Measurements from ENCODE around the gene UVRAG.

The UVRAG gene

DNA sequence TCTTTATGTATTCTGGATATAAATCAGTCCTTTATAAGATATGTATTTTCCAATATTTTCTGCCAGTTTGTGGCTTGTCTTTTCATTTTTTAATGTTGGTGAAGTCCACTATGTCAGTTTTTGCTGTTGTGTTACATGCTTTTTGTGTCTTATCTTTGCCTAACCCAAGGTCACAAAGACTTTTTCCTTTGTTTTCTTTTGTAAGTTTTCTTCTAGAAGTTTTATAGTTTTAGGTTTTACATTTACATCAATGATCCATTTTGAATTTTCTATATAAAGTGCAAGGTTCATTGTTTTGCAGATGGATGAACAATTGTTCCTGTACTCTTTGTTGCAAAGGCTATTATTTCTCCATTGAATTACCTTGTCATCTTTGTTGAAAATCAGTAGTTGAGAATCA lies 69.3 kb downstream of the UVRAG start:
- no peak for DNase-seq

DNA sequence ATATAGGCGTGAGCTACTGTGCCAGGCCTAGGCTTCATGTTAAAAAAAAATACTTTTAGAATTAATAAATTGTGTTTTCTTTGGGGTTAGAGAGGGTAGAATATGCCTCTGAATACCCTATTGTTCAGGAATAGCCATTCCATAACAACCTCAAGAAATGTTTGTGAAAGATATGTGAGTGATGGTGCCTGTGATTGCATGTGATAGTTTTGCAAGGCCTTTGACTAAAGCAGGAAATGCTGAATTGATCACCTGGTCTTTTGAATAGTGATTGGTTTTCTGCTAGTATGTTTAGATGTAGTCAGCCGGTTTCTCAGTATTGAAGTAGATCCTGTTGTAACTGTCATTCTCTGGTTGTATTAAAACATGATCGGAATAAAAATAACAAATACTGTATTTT lies 73.4 kb downstream of the UVRAG start:
- no peak for DNase-seq

DNA sequence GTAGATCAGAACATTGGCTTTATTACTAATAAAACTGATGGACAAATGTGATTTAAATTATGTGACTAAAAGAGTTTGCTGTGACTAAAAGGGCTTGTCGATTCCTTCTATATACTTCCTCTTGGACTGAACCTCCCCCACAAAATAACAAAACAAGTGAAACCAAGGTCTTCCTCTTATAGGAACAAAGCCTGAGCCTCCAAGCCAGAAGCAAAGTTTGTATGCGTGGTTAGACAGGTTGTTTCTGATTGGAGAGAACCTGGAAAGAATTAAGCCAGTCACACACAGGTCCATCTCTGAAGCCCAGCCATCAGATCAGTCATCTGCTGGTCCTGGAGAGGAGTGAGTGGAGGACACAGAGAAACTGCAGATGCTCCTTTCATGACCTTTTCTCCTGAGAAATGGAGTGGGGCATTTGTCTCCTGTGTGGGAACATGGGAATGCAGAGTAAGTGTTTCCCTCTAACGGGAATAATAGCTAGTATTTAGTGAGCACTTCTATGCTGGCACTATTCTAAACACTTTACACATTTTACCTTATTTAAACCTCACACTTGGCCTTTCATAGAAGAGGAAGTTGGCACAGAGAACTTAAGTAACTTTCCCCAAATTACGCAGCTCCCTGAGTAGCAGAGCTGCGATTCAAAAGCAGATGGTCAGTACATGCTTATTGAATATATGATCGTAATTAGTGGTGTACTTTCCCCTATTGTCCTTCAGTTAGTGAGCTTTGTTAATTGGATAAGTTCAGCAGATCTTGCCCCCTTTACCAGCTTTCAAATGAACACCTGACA lies 77.1 kb downstream of the UVRAG start:
- no peak for DNase-seq

DNA sequence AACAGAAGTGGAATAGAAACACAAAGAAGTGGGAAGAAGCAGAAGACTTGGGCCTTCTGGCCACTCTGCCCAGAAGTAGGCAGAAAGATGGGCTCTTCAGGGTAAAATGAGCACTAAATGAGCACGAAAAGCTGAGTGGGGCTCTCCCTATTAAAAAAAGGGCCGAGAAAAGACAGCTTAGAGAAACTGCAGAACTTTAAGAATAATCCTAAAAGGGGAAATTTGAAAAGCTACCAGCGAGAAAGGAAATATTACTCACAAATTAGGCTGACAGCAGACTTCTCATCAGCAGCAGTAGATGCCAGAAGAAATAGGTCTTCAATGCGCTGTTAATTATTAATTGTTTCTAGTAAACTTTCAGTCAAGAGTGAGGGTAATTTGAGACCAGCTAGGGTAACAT lies 78.2 kb downstream of the UVRAG start:
- DNase-seq, result no peak

DNA sequence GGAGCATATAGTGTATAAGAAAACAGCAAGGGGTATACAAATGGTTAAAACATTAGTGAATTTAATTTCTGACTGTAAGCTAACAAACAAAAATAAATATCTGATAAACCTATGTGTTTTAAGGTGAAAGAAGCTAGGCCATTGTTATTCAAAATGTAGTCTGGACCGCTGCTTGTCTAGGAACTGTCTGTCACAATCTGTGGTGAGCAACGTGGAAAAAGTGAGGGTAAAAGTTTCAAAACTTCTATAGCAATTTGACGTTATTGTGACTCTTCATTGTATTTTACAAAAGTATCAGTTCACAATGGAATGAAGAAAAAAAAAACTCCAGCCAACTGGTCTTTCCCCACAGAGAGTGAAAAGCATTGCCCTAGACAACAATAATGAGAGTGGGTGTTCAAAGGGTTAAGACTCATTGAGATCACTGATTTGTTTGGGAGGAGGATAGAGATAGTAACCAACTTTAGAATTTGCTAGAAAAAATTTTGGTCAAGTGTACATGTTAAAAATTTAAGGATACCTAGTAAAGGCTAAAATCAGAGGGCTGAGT lies 79.1 kb downstream of the UVRAG start:
- no peak for DNase-seq

DNA sequence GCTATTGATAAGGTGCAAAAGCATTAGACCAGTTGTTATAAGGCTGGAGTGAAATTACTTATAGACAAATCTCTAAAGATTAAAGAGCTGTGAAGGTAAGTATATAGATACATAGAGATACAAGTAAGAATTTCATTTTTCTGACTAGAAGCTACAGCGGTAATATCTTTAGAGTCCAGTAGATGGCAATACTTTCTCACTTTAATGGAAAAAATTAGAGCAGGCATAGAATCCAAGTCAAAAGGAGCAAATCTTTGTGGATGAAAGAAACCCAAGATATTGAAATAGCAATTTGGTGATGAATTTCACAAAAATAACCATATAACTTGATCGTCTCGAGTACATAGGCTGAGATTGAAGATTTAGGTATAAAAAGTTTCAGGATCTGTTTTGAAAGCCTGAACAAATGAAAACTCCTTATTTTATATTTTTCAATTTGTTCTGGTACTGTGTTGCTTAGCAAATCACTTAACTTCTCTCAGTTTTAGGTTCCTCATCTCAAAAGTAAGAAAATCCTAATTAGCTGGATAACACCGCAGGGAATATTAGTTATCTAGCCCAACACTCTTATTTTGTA lies 81.9 kb downstream of the UVRAG start:
- DNase-seq, result peak; percentile 58

DNA sequence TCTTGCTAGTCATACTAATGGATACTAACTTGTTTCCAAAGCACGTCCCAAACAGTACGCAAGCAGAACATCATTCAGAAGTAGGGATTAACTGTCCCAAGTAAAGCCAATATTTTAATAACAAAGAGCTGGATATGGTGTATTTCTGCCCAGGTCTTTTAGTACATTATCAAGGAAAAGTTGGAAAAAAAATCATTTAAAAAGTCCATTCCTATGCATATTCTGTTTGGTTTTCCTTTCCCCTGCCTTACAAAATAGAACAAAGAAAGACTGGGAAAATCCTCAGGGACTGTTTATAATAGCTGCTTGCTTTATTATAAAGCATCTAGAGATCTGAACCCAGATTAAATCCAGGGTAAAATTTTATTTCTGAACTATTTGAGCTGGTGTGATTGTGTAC lies 83.9 kb downstream of the UVRAG start:
- DNase-seq, result no peak

DNA sequence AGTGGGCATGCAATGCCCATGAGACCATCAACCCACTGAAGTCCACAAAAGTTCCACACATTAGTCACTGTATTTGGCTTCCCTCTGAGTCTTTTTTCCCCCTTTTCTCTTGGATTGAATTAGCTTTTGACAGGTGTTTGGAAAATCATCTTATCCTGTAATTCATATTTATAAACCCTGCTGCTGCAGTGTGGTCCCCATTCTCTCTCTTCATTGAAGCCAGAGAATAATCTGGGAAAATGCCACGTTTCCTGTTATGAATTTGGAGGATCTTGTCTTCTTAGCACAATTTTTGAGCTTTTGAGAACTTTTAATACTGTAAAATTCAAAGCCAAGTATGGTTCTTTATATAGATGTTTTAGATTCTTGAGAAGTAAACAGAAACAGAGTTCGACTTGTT lies 84.8 kb downstream of the UVRAG start:
- DNase-seq, result no peak

DNA sequence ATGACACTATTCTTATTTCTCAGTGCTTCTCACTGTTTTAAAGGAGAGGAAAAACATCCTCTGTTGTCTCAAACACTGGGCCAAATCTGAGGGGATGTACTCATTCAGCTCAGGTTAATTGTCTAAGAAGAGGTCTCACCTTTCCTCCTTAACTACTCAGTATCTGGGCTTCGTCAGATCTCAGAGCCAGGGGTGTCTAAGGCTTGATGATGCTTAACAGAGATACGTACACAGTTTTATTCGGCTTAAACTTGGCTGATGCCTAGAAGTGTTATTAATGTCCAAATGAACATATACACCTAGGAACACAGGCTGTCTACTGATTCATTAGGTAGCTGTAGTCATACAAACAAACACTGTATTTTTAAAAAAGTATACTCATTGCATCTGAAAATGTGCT lies 85.8 kb downstream of the UVRAG start:
- no peak for DNase-seq

DNA sequence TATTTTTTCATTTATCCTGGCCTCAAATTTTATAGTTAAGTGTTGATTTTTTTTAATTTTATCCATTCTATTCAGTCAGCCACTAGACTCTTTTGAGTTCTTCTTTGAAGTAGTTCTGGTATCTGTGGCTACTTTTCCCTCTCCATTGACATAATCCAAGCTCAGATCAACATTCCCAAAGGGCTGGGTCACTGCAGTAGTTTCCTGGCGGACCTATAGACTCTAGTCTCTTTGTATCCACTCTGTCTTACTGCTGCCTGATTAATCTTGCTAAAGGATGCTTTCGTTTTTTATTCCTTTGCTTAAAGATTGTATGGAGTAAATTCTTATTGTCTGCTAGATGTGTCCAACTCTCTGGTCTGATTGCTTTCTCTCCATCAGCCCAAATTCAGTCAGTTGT lies 87.6 kb downstream of the UVRAG start:
- no peak for DNase-seq

DNA sequence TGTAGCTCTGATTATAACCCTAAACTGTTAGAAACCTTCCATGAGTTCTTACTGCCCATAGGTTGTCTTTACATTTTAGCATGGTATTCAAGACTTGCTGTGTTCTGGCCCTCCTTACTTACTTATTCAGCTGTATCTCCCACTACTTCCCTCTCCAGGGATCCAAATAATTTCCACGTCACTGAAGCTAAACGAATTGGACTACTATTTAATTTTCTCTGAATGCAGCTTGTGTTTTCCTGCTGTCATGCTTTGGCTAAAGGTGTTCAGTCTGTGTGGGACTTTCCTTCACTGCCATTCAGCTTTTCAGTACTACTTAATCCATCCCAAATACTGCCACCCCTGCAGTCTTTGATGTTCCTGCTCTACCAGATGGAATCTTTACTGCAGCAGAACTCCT lies 88.3 kb downstream of the UVRAG start:
- no peak for DNase-seq

DNA sequence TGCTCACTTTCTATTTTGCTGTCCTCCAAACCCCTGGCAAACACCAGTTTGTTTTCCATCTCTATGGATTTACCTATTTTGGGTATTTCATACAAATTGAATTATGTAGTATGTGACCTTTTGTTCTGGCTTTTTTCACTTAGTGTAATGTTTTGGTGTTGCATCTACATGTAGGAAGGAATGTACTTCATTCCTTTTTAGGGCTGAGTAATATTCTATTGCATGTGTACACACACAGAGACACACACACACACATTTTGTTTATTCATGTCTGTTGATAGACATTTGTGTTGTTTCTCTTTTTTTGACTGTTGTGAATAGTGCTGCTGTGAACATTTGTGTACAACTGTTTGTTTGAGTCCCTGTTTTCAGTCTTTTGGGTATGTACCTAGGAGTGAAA lies 90.4 kb downstream of the UVRAG start:
- DNase-seq, result no peak

DNA sequence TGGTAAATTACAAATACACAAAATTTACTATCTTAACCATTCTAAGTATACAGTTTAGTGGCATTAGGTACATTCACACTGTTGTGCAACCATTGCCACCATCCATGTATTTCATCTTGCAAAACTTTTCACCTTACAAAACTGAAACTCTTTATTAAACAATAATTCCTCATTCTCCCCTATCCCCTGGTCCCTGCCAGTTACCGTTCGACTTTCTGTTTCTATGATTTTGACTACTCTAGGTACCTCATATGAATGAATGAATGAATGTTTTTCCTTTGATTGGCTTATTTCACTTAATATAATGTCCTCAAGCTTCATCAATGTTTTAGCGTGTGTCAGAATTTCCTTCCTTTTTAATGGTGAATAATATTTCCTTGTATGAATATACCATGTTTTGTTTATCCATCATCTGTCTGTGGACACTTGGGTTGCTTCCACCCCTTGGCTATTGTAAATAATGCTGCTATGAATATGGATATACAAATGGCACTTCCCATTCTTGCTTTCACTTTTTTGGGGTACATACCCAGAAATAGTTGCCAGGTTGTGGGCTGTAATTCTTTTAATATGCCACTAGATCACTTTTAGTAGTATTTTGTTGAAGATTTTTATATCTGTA lies 93.0 kb downstream of the UVRAG start:
- DNase-seq, result no peak

DNA sequence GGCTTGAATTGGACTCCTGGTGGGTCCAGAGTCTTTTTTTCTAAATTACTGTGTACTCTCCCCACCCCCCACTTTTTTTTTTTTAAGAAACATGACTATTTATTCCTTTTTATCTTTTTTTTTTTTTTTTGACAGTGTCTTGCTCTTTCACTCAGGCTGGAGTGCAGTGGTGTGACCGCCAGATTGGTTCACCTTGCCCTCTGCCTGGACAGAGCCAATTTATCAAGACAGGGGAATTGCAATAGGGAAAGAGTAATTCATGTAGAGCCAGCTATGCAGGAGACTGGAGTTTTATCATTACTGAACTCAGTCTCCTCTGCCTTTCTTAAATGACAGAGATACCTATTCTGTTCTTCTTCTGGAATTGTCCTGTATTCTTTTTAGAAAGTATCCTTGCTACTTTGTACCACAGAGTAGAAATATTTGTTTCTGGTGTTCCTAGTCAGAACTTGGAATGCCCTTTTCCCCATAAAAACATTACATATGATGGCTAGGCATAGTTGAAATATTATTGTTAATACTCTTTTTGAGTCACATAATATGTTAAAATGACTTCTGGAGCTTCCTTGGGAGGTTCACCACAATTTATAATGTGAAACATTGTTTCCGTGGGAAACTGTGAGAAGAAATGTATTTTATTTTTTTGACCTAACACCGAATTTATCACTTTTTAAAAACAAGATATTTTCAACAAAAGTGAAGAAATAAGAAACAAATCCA lies 95.6 kb downstream of the UVRAG start:
- no peak for DNase-seq

DNA sequence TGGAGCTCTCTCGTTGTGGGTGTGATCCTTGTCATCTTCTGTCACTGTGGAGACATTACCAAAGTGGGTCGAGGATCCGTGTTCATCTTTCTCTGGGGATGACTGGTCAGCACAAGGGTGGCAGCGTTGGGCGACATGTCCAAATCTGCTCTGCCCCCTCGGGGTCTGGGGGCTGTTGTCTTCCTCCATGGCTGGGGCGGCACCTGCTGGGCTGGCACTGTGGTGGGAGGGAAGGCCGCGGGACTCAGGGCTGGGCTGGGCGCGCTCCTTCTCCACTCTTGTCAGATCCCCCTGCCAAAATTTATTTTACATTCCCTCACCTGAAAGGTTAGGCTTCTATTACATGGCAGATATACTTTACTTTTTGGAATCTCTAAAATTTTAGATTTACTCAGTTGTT lies 96.4 kb downstream of the UVRAG start:
- DNase-seq, result no peak

DNA sequence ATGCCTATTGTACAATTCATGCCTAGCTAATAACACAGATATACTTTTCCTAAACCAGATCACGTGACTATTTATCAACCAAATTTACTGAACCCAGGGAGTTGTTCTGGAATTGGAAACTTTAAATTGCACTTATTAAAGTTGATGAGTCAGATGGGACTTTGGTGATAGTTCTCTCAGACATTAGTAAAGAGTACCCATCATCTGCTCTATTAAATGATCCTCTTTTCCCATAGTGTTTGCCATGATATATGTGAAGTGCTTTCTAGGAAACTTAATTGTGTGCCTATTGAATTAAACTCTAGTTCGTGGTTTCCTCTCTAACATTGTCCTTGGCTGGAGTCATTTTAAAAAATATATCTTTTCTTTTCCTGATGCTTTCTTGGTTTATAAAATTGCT lies 99.0 kb downstream of the UVRAG start:
- DNase-seq, result no peak

DNA sequence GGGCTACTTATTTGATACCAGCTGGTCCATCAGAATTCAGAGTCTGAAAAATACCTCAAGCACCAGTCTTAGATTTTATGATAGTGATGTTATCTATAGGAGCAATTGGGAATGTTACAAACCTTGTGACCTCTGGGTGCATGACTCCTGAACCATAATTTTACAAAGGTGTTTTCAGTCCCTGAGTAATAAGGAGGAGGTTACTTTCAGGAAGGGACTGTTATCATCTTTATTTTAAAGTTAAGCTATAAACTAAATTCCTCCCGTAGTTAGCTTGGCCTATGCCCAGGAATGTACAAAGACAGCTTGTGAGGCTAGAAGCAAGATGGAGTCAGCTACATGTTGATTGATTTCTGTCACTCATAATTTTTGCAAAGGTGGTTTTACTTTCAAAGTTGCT lies 101.9 kb downstream of the UVRAG start:
- DNase-seq, result no peak

DNA sequence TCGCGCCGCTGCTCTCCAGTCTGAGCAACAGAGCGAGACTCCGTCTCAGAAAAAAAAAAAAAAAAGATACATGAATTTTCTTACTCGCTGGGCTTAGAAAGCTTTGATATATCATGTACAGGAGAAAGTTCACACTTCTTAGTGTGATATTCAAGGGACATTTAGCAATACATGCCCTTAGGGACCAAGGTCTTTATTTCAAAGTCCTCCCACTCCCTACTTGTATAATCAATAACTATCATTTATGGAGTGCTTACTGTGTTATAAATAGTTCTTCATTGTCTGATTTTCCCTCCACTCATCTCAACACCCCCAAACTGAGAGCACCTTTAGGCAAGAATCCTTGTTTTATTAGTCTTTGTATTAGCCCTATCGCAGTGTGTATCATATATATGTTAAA lies 103.3 kb downstream of the UVRAG start:
- no peak for DNase-seq

DNA sequence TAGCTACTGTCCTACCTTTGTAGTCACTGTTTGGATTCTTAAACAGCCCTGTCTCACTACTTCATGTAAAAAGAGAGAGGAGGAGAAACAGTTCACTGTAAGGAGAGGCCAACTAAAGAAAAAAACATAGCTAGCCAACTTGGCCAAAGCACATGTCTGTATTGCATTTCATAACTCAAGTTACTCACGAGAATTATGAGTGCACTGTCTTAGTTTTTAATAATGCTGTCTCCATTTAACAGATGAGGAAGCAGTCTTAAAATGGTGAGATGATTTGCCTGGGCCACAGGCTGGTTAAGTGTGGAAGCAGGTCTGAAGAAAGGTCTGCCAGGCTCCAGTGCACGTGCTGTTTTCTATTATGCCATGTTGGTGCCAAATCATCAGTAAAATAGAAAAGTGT lies 104.5 kb downstream of the UVRAG start:
- no peak for DNase-seq

DNA sequence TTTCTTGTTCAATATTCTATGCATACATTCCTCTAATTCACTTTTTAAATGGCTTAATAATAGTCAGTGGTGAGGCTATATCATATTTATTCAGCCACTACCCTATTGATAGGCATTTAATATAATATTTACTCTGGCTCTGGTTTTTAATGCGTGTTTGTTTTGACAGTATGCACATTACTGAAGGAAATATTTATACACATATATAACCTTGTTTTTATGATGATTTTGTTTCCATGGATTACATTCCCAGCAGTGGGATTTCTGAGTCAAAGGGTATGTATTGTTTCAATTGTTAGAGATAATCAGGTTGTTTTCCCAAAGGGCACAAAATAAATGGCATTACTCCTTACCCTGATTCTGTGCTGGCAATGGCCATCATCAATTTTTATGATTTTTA lies 105.8 kb downstream of the UVRAG start:
- DNase-seq, result no peak

DNA sequence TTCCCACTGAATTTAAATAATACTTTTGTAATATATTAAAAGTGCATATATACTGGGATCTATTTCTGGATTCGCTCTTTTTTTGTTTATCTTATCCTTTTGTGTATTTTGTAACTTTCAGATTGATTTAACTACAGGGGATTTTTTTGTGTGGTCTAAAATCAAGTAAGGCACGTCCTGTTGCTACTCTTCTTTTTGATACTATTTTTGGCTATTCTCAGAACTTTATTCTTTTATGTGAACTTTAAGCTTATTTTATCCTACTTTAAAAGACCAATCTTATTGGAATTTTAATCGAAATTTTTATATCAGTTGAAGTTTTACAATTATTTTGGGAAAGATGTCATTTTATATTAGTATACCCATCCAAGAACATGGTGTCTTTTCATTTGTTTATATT lies 106.8 kb downstream of the UVRAG start:
- no peak for DNase-seq

DNA sequence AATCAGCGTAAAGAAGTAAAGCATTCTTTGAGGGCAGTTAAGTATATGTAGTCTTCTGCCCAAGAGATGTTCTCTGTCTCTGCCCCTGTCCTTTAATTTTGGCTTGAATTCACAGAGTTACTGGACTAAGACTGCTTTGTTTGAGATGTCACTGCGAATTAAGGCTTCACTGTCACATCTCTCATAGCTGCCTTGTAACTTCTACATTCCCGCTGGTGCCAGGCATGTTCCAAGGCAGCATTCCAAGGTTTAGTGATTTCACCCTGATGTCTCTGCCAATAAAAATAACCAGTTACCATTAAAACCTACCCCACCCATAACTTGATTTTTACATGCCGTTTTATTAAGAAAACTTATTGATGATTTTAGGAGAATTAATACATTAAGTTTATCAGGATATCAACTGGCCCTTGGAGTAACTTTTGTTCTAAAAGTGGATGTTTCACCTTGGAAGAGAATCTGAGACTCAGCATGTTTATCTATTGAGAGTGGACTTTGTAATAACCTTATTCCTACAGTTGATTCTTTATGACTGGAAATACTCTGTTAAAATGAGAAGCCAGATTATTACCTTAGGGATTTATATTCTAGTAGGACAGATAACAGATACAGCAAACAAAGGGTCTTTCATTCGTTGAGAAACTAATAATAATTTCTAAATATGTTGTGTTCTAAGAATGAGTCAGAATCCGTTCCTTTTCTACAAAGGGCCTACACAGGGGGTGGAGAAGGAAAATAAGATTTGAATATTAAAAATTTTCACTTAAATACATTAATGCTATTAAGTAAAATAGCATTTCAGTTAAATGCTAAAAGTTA lies 110.2 kb downstream of the UVRAG start:
- no peak for DNase-seq

DNA sequence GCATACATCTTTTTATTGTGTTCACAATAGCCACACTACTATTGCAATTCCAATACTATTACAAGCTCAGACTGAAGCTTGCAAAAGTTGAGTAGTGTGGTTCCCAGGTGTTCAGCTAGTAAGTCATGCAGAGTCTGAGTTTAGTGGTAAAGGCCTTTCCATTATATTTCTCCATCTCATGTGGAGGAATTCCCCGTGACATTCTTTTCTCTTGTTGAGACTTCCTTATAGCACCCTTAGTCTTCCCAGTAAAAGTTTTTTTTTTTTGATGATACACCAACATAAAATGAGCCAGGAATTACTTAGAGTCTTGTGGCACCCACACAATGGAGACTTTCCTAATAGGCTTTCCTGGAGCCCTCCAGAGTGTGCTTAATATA lies 110.8 kb downstream of the UVRAG start:
- DNase-seq, result no peak

All from DMS153 (cell line).